ENCODE results near the gene PHTF1. TPM values are rescaled to one million over a fixed set of nuclear protein-coding genes. Genes with fewer than 3 reads are reported as not detected.
A peak's percentile ranks its signal among the peaks of the same experiment; 100 is the strongest.

The PHTF1 gene
- polyA plus RNA-seq, 1 donor (not counting 4 experiments of a cell fraction or from before 2014, with no cell fraction given): 6.8 TPM

GRCh38 chr1:113805639-113806038 is 46.4 kb upstream of the PHTF1 start:
- Histone ChIP-seq H3K4me1 (ENCODE audit: control insufficient read depth, extremely low read depth, insufficient read depth, low read length) (peaks cover 34% of the 10 kb centered on the region), H3K27ac (ENCODE audit: control insufficient read depth, insufficient read depth, low read length) (no peak overlapping the region)

GRCh38 chr1:113805256-113805531 is 45.9 kb upstream of the PHTF1 start:
- Histone ChIP-seq H3K9me3 (ENCODE audit: control insufficient read depth, low read depth, low read length) (no peaks in the 10 kb centered on the region), H3K4me1 (ENCODE audit: control insufficient read depth, extremely low read depth, insufficient read depth, low read length) (peaks cover 32% of the 10 kb centered on the region), H3K36me3 (ENCODE audit: control insufficient read depth in 2 of 2, extremely low read depth in 1 of 2, insufficient read depth in 2 of 2, low read length in 2 of 2) (no peaks in the 10 kb centered on the region), H3K79me2 (ENCODE audit: control insufficient read depth, insufficient read depth, low read length) (peaks cover 96% of the 10 kb centered on the region), H2AFZ (ENCODE audit: control insufficient read depth, low read length) (no peak overlapping the region), H3K27ac (ENCODE audit: control insufficient read depth, insufficient read depth, low read length) (peak overlapping the region; percentile 14), H3K27me3 (ENCODE audit: control insufficient read depth, extremely low read depth, insufficient read depth, low read length) (no peaks in the 10 kb centered on the region), H3K9ac (ENCODE audit: control insufficient read depth, extremely low read depth, insufficient read depth, low read length) (no peak overlapping the region), H3K9me1 (ENCODE audit: control insufficient read depth, extremely low read depth, insufficient read depth, low read length) (no peaks in the 10 kb centered on the region), H3K4me3 (ENCODE audit: control insufficient read depth in 2 of 3, extremely low read depth in 1 of 3, insufficient read depth in 2 of 3, low read depth in 1 of 3, low read length in 3 of 3) (no peak overlapping the region), H4K20me1 (ENCODE audit: control insufficient read depth, extremely low read depth, insufficient read depth, low read length) (no peaks in the 10 kb centered on the region), H3K4me2 (ENCODE audit: control insufficient read depth, extremely low read depth, insufficient read depth, low read depth, low read length) (peak overlapping the region; percentile 60)
- FAIRE-seq: no peak
- TF ChIP-seq EZH2 (IDR thresholded peaks at IDR 0.05; ENCODE audit: low read length) (no peak), CTCF (optimal IDR thresholded peaks at IDR 0.05 in 1 of 3, IDR thresholded peaks at IDR 0.05 in 1 of 3, conservative IDR thresholded peaks at IDR 0.05 in 1 of 3; ENCODE audit: extremely low read depth in 1 of 3, insufficient read depth in 2 of 3, low read length in 3 of 3) (no peak)
- no peak for DNase-seq (ENCODE audit: low read depth, low spot score)
- dilution Hi-C loops (cut with MboI; ENCODE audit: extremely low pct_ligation_motif_present, low sequenced_read_pairs): no loop called here

More at GRCh38 chr1:113805639-113806038, 46.4 kb upstream of the PHTF1 start:
- DNase-seq (ENCODE audit: low read depth, low spot score) (no peak), FAIRE-seq (no peak)
- Histone ChIP-seq H3K9me1 (ENCODE audit: control insufficient read depth, extremely low read depth, insufficient read depth, low read length) (no peaks in the 10 kb centered on the region), H2AFZ (ENCODE audit: control insufficient read depth, low read length) (no peak overlapping the region), H3K79me2 (ENCODE audit: control insufficient read depth, insufficient read depth, low read length) (peaks cover 96% of the 10 kb centered on the region), H3K4me3 (ENCODE audit: control insufficient read depth in 2 of 3, extremely low read depth in 1 of 3, insufficient read depth in 2 of 3, low read depth in 1 of 3, low read length in 3 of 3) (no peak overlapping the region), H3K4me2 (ENCODE audit: control insufficient read depth, extremely low read depth, insufficient read depth, low read depth, low read length) (no peak overlapping the region), H3K9me3 (ENCODE audit: control insufficient read depth, low read depth, low read length) (no peaks in the 10 kb centered on the region), H3K27me3 (ENCODE audit: control insufficient read depth, extremely low read depth, insufficient read depth, low read length) (no peaks in the 10 kb centered on the region), H3K9ac (ENCODE audit: control insufficient read depth, extremely low read depth, insufficient read depth, low read length) (no peak overlapping the region), H3K36me3 (ENCODE audit: control insufficient read depth in 2 of 2, extremely low read depth in 1 of 2, insufficient read depth in 2 of 2, low read length in 2 of 2) (no peaks in the 10 kb centered on the region), H4K20me1 (ENCODE audit: control insufficient read depth, extremely low read depth, insufficient read depth, low read length) (no peaks in the 10 kb centered on the region)
- dilution Hi-C loops (cut with MboI; ENCODE audit: extremely low pct_ligation_motif_present, low sequenced_read_pairs): no loop called here
- no peak for TF ChIP-seq EZH2 (IDR thresholded peaks at IDR 0.05; ENCODE audit: low read length)
- TF ChIP-seq CTCF (optimal IDR thresholded peaks at IDR 0.05 in 1 of 3, IDR thresholded peaks at IDR 0.05 in 1 of 3, conservative IDR thresholded peaks at IDR 0.05 in 1 of 3; ENCODE audit: extremely low read depth in 1 of 3, insufficient read depth in 2 of 3, low read length in 3 of 3): no peak

Data from keratinocyte (primary cell).